ENCODE data around the gene PRKCQ. TPM values are rescaled to one million over a fixed set of nuclear protein-coding genes. Genes with fewer than 3 reads are reported as not detected.

PRKCQ gene
- total and polyA plus RNA-seq, 2 of the 8 experiments (the other 6 are each of a cell fraction or from before 2014, with no cell fraction given) = 9.1 to 22.6 TPM

- ChIA-PET POLR2A (ENCODE audit: partially characterized antibody) (no interaction called here), CTCF (ENCODE audit: partially characterized antibody) (interaction anchor here (0.8 to 1.8 kb wide), 4 partner anchors 11 to 209 kb away, joined by 3 to 4 read pairs (median 3); no protein-coding TSS in a partner anchor)
These were observed 118.1 kb downstream of the PRKCQ start for GRCh38 chr10:6461961-6462360.

More at GRCh38 chr10:6461961-6462360, 118.1 kb downstream of the PRKCQ start:
- no peak overlapping the region for H2BK12ac ChIP-seq (ENCODE audit: low read depth, low read length)
- H2BK20ac ChIP-seq (ENCODE audit: low read length) = no peak overlapping the region
- peaks cover 6% of the 10 kb centered on the region for H3K23me2 ChIP-seq (ENCODE audit: low read depth, low read length)
- peaks cover 0 to 2% (median 0%) of the 10 kb centered on the region in 4 experiments; a peak in 1 of 7 replicates for H3K4me1 ChIP-seq (replicated peaks in 1 of 4; ENCODE audit: control insufficient read depth in 3 of 4, insufficient read depth in 4 of 4, low read length in 3 of 4)
- no peaks in the 10 kb centered on the region for H3K27me3 ChIP-seq (replicated peaks in 1 of 4; ENCODE audit: control insufficient read depth in 3 of 4, extremely low read depth in 1 of 4, insufficient read depth in 3 of 4, low read length in 3 of 4)
- 84% methylated on average over 3 of the region's 3 CpGs; no CpG with 5 or more reads in 1 of the 2 experiments for WGBS, 2 experiments (ENCODE audit: extremely low coverage in 1 of 2, insufficient coverage in 1 of 2, insufficient read length in 1 of 2, insufficient replicate concordance in 2 of 2, low coverage in 1 of 2, low lambda C conversion rate in 2 of 2, missing lambda C conversion rate in 1 of 2)
- no peaks in the 10 kb centered on the region for H3K9me3 ChIP-seq (ENCODE audit: insufficient read depth in 2 of 2, low read depth in 1 of 2, low read length in 1 of 2)
- no peak overlapping the region for H3K14ac ChIP-seq (ENCODE audit: insufficient read length)
- H3K9ac ChIP-seq (replicated peaks in 1 of 4; ENCODE audit: extremely low read depth in 1 of 4, low read depth in 3 of 4, low read length in 3 of 4) = no peak overlapping the region
- TF ChIP-seq HDAC6 (IDR thresholded peaks at IDR 0.05; ENCODE audit: low read depth, low read length) (no peak), RFX5 (IDR thresholded peaks at IDR 0.05; ENCODE audit: borderline replicate concordance, low read depth, low read length) (no peak), SUZ12 (IDR thresholded peaks at IDR 0.05; ENCODE audit: low read length) (no peak), SIRT6 (IDR thresholded peaks at IDR 0.05; ENCODE audit: low read length) (no peak), KDM4A (IDR thresholded peaks at IDR 0.05; ENCODE audit: low read depth, low read length, severe bottlenecking) (no peak), YY1 (IDR thresholded peaks at IDR 0.05; ENCODE audit: low read depth, low read length) (no peak), RBBP5 (IDR thresholded peaks at IDR 0.05; ENCODE audit: borderline replicate concordance, low read depth, low read length) (no peak), SP4 (IDR thresholded peaks at IDR 0.05; ENCODE audit: low read length) (no peak), TBP (IDR thresholded peaks at IDR 0.05; ENCODE audit: low read depth, low read length) (no peak)
- H3K4ac ChIP-seq (replicated peaks; ENCODE audit: insufficient read length, low read depth, low read length) = no peak overlapping the region
- no peak for DNase-seq (ENCODE audit: low read depth in 1 of 2, low spot score in 2 of 2)
- H3K56ac ChIP-seq (replicated peaks; ENCODE audit: insufficient read length, low read depth, low read length) = no peak overlapping the region
- no peak overlapping the region for H2AFZ ChIP-seq (ENCODE audit: low read length)
- H4K91ac ChIP-seq (replicated peaks; ENCODE audit: insufficient read length, low read length) = no peak overlapping the region
- H2AK5ac ChIP-seq (ENCODE audit: low read depth, low read length) = no peak overlapping the region
- H4K20me1 ChIP-seq (replicated peaks in 1 of 2; ENCODE audit: control insufficient read depth in 1 of 2, insufficient read depth in 2 of 2, low read length in 2 of 2) = peaks cover 0 to 4% of the 10 kb centered on the region in 2 experiments
- H3K79me2 ChIP-seq (ENCODE audit: control insufficient read depth in 1 of 2, insufficient read depth in 2 of 2, low read length in 2 of 2) = no peaks in the 10 kb centered on the region
- H2BK15ac ChIP-seq (ENCODE audit: low read length) = no peak overlapping the region
- H4K5ac ChIP-seq (ENCODE audit: insufficient read length, low read depth, low read length) = no peak overlapping the region
- no peak for FAIRE-seq
- peaks cover 0 to 26% (median 7%) of the 10 kb centered on the region in 4 experiments; a peak in 5 of 8 replicates for H3K36me3 ChIP-seq (ENCODE audit: control insufficient read depth in 2 of 4, insufficient read depth in 4 of 4, low read length in 3 of 4)
- H3K4me2 ChIP-seq (ENCODE audit: insufficient read depth in 1 of 2, low read depth in 2 of 2, low read length in 2 of 2) = no peak overlapping the region
- no peak overlapping the region for H3K27ac ChIP-seq (ENCODE audit: low read depth, low read length)
- H2BK120ac ChIP-seq (replicated peaks; ENCODE audit: low read depth, low read length) = no peak overlapping the region
- no peak overlapping the region for H3K23ac ChIP-seq (ENCODE audit: insufficient read length)
- no peak overlapping the region for H4K8ac ChIP-seq (ENCODE audit: extremely low read depth, insufficient read depth, low read length)
- no peak overlapping the region for H2BK5ac ChIP-seq (ENCODE audit: low read depth, low read length)
- H3K4me3 ChIP-seq (ENCODE audit: extremely low read depth in 1 of 4, insufficient read depth in 2 of 4, low read depth in 3 of 4, low read length in 4 of 4) = no peak overlapping the region
- H3K18ac ChIP-seq (ENCODE audit: extremely low read depth, low read length) = no peak overlapping the region
- no peaks in the 10 kb centered on the region for H3K79me1 ChIP-seq (ENCODE audit: low read depth, low read length)
